Stimulated activated CD8-positive, alpha-beta memory T cell treated with anti-CD3 and anti-CD28 coated beads, Interleukin-4, amount 100 ng/mL, for 48 hours (primary cell): Measurements from ENCODE around the gene CTBS.

Source experiments
- DNase-seq: peaks from one replicate; pipeline ENCODE4 v3.0.0-alpha.2; 2020

Gene CTBS

GRCh38 chr1:84505493-84506001, 68.7 kb downstream of the CTBS start:
- no peak for DNase-seq

DNA sequence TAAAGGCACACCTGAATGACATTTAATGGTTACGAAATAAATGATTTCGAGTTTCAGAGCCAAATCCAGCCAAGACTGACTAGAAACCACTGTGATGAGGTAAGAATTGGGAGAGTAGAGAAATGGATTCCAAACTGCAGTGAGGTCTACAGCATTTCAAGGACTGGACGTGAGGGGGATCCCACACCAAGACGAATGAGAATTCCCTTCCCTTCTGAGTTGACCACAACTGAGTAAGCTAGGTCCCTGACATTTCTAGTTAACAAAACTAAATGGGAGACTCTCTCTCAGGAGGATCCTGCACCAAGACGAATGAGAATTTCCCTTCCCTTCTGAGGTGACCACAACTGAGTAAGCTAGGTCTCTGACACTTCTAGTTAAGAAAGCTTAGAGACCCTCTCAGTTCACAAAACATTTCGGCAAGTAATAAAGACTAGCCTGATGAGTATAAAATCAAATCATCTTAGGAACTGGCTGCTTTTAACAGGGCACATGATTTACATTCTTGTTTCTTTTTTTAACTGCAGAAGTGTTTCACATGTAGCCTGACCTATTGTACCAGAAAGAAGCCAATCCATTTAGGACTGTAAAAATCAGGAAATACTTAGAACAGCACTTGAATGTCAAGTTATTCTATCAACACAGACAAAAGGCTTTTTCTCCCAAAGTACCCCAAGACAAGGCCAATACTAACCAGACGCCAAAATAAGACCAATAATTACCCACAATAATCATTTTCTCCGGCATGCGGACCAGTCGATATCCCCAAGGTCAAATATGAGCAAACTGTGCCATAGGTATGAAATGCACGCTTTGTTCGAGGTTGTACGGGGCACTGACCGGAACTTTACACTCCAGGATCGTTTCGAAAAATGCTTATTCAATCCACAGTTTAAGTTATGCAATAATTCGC, 69.4 kb downstream of the CTBS start:
- no peak for DNase-seq

GRCh38 chr1:84502927-84503326, 71.3 kb downstream of the CTBS start:
- DNase-seq, result no peak
